HG02610 (cell line): Measurements from ENCODE around the gene MT1H.

Source experiments
- ATAC-seq: cut with Tn5 transposase; IDR thresholded peaks from one replicate; pipeline ENCODE4 v1.9.1; 2021; ENCODE audit warnings: mild to moderate bottlenecking, moderate library complexity; ENCODE audit not compliant: unreplicated experiment

The MT1H gene

GRCh38 chr16:56682703-56683397 lies 13.2 kb downstream of the MT1H start:
- no peak for ATAC-seq

DNA sequence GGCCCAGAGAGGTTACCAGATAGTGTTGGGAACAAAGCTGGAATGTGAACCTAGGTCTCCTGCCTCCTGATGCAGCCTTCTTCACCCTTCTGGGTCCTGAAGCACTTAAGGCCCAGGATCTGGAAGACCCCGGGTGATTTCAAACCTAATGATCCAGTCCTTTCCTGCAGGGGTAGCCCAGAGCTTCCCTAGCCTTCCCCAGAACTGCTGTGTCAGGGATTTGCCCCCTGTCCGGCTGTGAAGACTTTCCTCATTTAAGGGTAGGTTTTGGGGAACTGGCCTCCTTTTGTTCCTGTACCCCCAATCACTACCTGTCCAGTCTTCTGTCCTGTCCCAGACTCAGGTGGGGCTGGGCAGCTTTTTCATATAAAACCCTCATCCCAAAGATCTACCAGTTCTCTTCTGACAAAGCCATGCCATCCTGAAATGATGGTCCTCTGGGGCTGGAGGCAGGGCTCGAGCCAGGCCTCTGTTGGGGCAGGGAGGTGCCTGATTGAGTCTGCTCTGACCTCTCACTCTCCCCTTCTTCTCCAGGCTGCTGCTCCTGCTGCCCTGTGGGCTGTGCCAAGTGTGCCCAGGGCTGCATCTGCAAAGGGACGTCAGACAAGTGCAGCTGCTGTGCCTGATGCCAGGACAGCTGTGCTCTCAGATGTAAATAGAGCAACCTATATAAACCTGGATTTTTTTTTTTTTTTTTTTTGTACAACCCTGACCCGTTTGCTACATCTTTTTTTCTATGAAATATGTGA lies 14.0 kb downstream of the MT1H start:
- ATAC-seq = no peak

DNA sequence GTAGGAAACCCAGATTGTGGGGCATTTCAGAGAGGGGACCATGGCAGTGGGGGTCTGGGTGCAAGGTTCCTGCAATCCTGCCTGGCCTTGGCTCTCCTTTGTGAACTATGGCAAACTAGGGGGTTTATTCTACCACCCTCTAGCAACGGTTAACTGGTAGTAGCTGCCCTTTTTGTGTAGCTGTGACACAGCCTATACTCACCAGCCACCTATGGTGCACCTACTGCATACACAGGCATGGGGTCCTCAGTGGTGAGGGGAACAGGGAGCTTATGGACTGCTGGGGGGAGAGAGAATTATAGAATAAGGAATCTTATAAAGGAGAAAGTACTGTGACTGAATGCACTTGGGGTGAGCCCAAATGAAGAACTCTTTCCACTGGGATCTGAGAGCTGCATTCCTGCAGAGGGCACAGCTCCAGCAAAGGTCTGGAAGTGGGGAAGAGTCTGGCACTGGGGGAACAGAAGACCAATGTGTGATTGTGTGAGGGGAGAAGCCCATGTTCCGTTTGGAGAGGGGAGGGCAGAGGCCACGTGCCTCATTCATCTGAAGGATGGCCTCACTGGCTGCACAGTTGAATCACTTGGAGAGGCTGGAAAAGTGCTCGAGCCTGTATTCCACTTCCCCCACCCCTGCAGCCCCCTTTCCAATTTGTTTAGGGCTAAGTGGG lies 14.8 kb downstream of the MT1H start:
- ATAC-seq = no peak

GRCh38 chr16:56684926-56685590 lies 15.4 kb downstream of the MT1H start:
- no peak for ATAC-seq

DNA sequence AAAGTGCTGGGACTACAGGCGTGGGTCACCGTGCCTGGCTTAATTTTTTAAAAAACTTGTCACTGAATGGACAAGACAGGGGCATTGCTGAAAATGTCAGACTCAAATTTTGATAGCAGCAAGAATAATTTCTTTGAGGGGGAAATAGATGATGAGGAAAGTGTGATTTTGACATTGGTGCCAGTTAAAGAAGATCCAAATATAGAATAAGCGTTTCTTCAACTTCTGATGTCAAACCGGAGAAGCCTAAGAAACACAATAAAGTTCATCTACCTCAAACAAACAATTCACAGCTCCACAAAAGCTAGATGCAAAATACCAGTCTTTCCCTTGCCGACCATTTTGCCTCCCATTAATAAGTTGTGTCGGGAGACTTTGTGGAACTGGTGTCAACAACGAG lies 17.1 kb downstream of the MT1H start:
- ATAC-seq = no peak

- ATAC-seq = no peak
These were observed 19.1 kb downstream of the MT1H start for GRCh38 chr16:56688762-56689161.

- ATAC-seq = no peak
These were observed 19.6 kb downstream of the MT1H start for GRCh38 chr16:56689171-56689570.

DNA sequence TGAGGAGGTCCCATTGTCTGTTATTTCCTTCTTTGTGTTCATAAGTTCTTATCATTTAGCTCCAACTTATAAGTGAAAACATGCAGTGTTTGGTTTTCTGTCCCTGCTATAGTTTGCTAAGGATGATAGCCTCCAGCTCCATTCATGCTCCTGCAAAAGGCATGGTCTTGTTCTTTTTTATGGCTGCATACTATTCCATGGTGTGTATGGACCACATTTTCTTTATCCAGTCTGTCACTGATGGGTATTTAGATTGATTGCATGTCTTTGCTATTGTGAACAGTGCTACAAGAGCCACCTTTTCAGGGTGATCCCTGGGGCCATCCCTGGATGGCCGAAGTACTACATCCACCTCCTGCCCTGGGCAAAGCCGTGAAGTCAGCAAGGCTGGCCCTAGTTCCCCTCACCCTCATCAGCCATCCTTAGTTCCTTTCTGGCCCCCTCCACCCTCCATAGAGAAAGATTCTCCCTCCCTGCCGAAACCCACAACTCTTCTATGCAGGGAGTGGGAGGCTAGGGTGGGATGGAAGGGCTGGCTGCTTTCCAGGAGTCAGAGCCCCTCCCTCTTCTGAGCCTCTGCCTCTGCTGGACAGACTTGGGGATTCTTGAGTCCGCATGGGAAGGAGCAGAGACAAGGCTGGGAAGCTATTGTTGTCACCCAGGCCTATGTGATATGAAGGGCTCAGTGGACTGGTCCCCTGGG lies 21.0 kb downstream of the MT1H start:
- ATAC-seq = no peak

DNA sequence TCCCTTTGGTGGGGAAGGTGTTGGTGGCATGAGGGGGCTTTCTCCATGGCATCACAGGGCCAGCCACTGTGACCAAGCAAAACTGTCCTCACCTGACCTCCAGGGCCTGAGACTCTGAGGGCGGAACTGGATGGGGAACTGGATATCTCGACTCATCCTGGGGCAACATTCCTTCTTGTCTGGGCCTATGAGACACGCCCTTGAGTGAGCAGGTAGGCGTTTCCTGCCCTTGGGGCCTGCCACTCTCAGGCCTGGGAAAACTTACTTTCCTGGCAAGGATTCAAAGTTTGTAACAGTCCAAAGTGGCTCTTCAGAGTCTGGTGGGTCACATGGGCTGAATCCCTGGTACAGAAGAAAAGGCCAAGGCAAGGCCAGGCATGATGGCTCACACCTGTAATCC lies 22.3 kb downstream of the MT1H start:
- ATAC-seq = no peak

GRCh38 chr16:56695246-56695645 lies 25.6 kb downstream of the MT1H start:
- ATAC-seq = no peak

GRCh38 chr16:56697456-56698155 lies 28.0 kb downstream of the MT1H start:
- no peak for ATAC-seq

GRCh38 chr16:56700195-56700594 lies 30.6 kb downstream of the MT1H start:
- no peak for ATAC-seq

- ATAC-seq = no peak
These were observed 31.0 kb downstream of the MT1H start for GRCh38 chr16:56700631-56701030.

DNA sequence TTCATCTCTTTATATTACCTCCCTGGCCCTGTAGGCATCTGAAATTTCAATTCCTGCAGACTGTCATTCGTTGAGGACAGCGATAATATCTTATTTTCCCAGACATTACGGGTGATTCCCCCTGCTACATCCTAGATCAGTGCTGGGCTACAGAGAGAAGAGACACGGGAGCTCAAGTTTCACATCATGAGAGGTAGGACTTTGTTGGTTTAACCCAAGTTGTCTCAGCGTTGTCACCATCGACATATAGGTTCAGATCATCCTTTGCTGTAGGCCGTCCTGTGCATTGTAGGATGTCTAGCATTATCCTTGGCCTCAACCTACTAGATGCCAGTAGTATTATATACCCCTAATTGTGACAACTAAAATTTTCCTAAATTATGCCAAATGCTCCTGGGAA lies 31.9 kb downstream of the MT1H start:
- ATAC-seq = no peak

DNA sequence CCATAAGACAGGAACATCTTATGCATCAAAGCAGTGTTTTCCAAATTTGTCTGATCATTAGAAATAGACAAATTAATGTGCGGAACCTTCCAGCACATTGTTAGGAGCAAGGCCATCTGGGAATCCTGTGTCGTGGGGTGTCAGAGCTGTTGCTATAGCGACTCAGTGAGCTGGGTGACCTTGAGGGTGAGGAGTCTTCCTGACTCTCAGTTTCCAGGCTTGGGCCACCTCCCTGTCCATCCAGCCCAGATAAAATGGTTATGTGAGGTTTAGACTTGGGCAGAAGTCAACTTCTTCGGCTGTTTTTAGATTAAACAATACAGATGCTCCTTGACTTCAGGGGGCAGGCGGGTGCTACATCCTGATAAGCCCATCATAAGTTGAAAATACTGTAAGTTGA lies 33.2 kb downstream of the MT1H start:
- ATAC-seq = no peak

DNA sequence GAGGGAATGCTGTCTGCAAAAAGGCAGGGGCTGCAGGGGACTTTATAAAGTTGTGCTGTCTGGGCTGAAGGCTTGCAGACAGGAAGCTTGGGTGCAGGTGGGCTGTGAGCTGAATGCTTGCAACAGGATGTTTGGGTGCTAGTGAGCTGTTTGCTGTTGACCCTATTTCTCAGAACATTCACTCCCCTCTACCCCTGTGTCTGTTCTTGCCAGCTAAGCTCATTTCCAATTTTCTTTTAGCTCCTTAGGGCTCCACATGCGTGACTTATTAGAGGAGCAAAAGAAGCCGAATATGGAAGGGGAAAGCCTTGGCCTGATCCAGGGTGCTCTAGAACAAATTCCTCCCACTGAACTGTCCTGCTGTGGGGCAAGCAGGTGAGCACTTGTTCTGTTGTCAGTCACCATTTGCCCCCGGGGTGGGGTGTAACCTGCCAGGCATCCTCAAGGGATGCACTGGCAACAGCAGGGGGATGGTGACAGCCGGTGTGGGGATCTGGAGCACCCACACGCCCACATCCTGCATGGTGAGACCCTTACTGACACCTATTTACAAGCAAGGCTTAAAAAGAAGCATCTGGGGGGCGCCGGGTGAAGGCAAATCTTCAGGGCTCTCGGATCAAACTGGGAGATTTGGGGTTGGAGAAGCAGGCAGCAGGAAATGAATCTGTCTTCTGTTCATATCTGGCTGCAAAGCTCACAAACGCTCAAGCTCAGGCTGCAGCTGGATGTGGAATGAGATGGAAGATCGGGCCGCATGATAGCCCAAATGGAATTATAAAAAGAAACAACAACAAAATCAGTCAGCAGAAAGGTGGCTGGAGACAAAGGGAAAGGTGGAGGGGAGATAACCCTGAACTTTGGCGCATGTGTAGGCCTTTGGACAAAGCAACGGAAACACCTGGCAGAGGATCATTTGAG lies 39.2 kb downstream of the MT1H start:
- ATAC-seq = no peak

DNA sequence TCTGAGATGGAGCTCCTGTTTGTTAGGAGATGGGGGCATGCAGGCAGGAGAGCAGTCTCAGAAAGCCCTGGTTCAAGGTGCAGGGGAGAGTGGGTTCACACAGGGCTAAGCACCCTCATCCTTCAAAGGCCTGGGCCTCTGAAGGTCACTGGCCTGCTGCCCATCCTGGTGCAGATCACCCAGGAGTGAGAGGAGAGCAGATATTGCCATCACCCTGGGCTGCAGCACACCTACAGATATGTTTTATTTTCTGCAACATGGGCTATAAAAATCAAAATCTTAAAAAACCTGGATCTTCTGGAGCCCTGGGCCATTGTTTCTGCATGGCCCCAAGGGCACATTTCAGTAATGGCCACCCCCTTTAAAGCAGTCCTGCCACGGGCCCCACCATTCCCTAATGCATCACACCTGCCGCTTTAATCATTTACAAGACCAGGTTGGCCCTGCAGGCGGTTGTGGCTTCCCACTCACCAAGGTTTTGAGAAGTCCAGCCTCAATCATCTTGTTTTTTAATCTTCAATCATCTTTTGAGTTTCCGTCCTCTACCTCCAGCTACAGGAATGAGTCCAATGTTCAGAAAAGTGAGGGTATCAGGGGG lies 39.9 kb downstream of the MT1H start:
- no peak for ATAC-seq

DNA sequence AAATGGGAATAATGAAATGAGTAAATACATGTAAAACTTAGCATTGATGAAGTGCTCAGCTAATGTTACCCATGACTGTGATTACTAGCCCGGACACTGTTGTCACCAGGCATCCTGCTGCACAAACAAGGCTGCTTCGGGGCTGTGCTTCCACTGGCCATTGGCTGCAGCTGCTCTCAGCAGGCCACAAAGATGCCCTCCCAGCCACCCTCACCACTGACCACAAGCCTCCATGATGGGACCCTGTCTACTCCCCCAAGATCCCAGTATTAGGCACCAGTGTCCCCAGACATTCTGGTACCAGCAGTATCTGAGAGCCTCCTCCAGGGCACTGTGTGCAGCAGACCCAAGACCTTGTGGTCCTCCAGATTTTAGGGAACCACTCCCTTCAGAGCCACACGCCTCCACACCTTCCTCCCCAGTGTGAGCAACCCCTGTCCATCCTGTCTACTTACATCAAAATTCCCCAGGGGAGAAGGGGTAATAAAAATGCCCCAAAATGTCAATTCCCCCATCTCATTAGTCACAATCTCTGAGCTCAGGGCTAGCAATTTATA lies 40.6 kb downstream of the MT1H start:
- no peak for ATAC-seq

DNA sequence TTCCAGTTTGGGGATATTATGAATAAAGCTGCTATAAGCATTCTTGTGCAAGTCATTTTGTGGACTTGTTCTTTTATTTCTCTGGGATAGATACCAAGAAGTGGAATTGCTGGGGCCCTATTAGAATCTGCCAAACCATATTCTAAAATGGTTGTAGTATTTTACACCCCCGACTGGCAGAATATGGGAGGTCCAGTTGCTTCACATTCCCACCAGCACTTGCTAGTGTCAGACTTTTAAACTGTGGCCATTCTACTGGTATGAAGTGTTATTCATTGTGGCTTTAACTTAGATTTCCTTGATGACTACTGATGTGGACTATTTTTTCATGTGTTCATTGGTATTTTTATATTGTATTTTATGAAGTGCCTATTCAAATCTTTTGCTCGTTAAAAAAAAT lies 42.2 kb downstream of the MT1H start:
- no peak for ATAC-seq
